Measurements from ENCODE around the gene RPL19. TPM values are rescaled to one million over a fixed set of nuclear protein-coding genes. Genes with fewer than 3 reads are reported as not detected.

Gene RPL19
- total RNA-seq, 2 donors from 2014 or later = 1,534 to 2,029 TPM

DNA sequence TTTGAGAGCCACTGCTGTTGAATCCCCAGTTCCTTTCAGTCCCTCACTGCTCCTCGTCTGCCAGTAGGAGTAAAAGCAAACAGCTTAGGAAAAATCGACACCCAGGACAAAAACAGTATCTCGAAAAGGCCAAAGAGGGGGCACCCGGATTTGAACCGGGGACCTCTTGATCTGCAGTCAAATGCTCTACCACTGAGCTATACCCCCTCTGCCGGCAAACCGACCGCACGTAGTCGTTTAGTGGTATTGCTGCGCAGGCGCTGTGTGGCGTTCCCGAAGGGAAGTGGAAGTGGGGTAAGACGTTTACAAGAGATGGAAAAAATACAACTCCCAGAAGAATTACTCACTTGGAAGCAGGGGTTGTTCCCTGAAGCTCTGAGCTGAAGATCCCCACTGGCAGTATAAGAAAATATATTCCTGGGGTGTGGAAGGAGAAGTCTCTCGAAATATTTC lies 46.5 kb upstream of the RPL19 start:
- H3K27ac ChIP-seq = peak overlapping the region; percentile 53 to 85 (median 77)
- peak overlapping the region; percentile 13 to 76 for H3K4me3 ChIP-seq
- 15 to 45% methylated on average over 16 of the region's 16 CpGs for WGBS, 2 donors
- no peaks in the 10 kb centered on the region for H3K36me3 ChIP-seq (replicated peaks in 1 of 2; ENCODE audit: insufficient read depth in 1 of 2, low read depth in 2 of 2)
- TF ChIP-seq, protein P1, sequence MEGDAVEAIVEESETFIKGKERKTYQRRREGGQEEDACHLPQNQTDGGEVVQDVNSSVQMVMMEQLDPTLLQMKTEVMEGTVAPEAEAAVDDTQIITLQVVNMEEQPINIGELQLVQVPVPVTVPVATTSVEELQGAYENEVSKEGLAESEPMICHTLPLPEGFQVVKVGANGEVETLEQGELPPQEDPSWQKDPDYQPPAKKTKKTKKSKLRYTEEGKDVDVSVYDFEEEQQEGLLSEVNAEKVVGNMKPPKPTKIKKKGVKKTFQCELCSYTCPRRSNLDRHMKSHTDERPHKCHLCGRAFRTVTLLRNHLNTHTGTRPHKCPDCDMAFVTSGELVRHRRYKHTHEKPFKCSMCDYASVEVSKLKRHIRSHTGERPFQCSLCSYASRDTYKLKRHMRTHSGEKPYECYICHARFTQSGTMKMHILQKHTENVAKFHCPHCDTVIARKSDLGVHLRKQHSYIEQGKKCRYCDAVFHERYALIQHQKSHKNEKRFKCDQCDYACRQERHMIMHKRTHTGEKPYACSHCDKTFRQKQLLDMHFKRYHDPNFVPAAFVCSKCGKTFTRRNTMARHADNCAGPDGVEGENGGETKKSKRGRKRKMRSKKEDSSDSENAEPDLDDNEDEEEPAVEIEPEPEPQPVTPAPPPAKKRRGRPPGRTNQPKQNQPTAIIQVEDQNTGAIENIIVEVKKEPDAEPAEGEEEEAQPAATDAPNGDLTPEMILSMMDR (IDR thresholded peaks at IDR 0.05) = peak in 2 of 7 experiments; percentile 19 to 35
- peak in 1 of 3 donors; percentile 9 for TF ChIP-seq POLR2A (IDR thresholded peaks at IDR 0.05)
- DNase-seq (peak; percentile 87 to 90 (median 88)), ATAC-seq (peak; percentile 77)
- no peaks in the 10 kb centered on the region for H3K9me3 ChIP-seq
- H3K27me3 ChIP-seq = no peaks in the 10 kb centered on the region
- H3K4me1 ChIP-seq = peaks cover 27% of the 10 kb centered on the region
- intact Hi-C loops (cut with DNase I) = loop anchor here (10.0 kb wide), 1 partner anchor 169 kb away; no protein-coding TSS in a partner anchor

- WGBS, 2 donors = 53 to 61% methylated on average over 2 of the region's 2 CpGs
Observed at GRCh38 chr17:39155654-39156053, 44.4 kb upstream of the RPL19 start.

GRCh38 chr17:39156491-39156890 lies 43.6 kb upstream of the RPL19 start:
- Histone ChIP-seq H3K4me1 (peaks cover 20% of the 10 kb centered on the region), H3K9me3 (no peaks in the 10 kb centered on the region), H3K4me3 (no peak overlapping the region), H3K27ac (no peak overlapping the region), H3K27me3 (no peaks in the 10 kb centered on the region), H3K36me3 (replicated peaks in 1 of 2; ENCODE audit: insufficient read depth in 1 of 2, low read depth in 2 of 2) (no peaks in the 10 kb centered on the region)
- intact Hi-C loops (cut with DNase I) = loop anchor here (10.0 kb wide), 1 partner anchor 172 kb away; no protein-coding TSS in a partner anchor
- 71 to 92% methylated on average over 6 to 7 of the region's 7 CpGs for WGBS, 2 donors
- DNase-seq (no peak), ATAC-seq (no peak)
- TF ChIP-seq POLR2A (IDR thresholded peaks at IDR 0.05) = no peak
- TF ChIP-seq, protein P1 (IDR thresholded peaks at IDR 0.05) = no peak

More at GRCh38 chr17:39155654-39156053, 44.4 kb upstream of the RPL19 start:
- Histone ChIP-seq H3K4me1 (peaks cover 27% of the 10 kb centered on the region), H3K27me3 (no peaks in the 10 kb centered on the region), H3K4me3 (no peak overlapping the region), H3K36me3 (replicated peaks in 1 of 2; ENCODE audit: insufficient read depth in 1 of 2, low read depth in 2 of 2) (no peaks in the 10 kb centered on the region), H3K9me3 (no peaks in the 10 kb centered on the region), H3K27ac (no peak overlapping the region)
- DNase-seq (no peak), ATAC-seq (no peak)
- intact Hi-C loops (cut with DNase I) = loop anchor here (10.0 kb wide), 1 partner anchor 171 kb away; no protein-coding TSS in a partner anchor
- TF ChIP-seq, protein P1 (IDR thresholded peaks at IDR 0.05) = no peak
- no peak for TF ChIP-seq POLR2A (IDR thresholded peaks at IDR 0.05)

DNA sequence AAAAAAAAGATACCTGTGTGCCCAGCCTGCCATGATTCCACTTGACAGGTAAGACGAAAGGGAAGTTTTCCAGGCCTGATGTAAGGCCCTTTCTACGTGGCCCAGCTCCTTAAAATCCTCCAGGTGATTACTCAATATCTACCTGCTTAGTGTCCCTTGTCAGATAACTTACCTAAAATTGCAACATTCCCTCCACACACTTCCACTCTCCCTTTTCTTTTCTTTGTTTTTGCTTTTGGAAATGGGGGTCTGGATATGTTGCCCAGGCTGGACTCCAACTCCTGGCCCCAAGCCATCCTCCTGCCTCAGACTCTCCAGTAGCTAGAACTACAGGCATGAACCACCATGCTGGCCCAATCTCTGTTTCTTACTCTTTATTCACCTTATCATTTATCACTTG lies 41.5 kb upstream of the RPL19 start:
- H3K4me1 ChIP-seq = no peaks in the 10 kb centered on the region
- H3K36me3 ChIP-seq (replicated peaks in 1 of 2; ENCODE audit: insufficient read depth in 1 of 2, low read depth in 2 of 2) = no peaks in the 10 kb centered on the region
- TF ChIP-seq, protein P1 (IDR thresholded peaks at IDR 0.05) = no peak
- no peak for TF ChIP-seq POLR2A (IDR thresholded peaks at IDR 0.05)
- ATAC-seq (no peak), DNase-seq (no peak)
- no peaks in the 10 kb centered on the region for H3K27me3 ChIP-seq
- H3K9me3 ChIP-seq = no peaks in the 10 kb centered on the region
- intact Hi-C loops (cut with DNase I) = loop anchor here (10.0 kb wide), 1 partner anchor 174 kb away; no protein-coding TSS in a partner anchor
- no peak overlapping the region for H3K27ac ChIP-seq
- no peak overlapping the region for H3K4me3 ChIP-seq
- 86 to 89% methylated on average over 2 of the region's 2 CpGs for WGBS, 2 donors

DNA sequence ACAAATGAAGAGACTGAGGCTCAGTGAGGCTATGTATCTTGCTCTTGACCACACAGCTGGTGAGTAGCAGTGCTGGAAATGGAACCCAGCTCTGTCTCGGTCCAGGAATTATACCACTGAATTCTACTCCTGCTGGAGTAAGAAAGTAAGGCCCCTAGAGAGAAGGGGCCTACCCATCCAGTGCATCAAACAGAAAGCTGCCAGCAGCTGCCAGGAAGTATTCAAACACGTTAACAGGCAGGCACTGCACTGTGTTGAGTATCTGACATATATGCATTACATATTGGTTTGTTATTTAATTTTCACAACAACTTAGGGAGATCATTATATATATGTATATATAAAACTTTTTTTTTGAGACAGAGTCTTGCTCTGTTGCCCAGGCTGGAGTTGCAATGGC lies 38.1 kb upstream of the RPL19 start:
- ATAC-seq = no peak

More for the DNA sequence above, 38.1 kb upstream of the RPL19 start:
- H3K27me3 ChIP-seq = no peaks in the 10 kb centered on the region
- intact Hi-C loops (cut with DNase I) = loop anchor here (10.0 kb wide), 1 partner anchor 73 kb away; no protein-coding TSS in a partner anchor
- peaks cover 31% of the 10 kb centered on the region for H3K4me1 ChIP-seq
- no peak overlapping the region for H3K27ac ChIP-seq
- DNase-seq = no peak
- WGBS, 2 donors = 73 to 83% methylated on average over 2 of the region's 2 CpGs
- H3K36me3 ChIP-seq (replicated peaks in 1 of 2; ENCODE audit: insufficient read depth in 1 of 2, low read depth in 2 of 2) = no peaks in the 10 kb centered on the region
- no peaks in the 10 kb centered on the region for H3K9me3 ChIP-seq
- no peak overlapping the region for H3K4me3 ChIP-seq
- TF ChIP-seq POLR2A (IDR thresholded peaks at IDR 0.05) = no peak
- TF ChIP-seq, protein P1 (IDR thresholded peaks at IDR 0.05) = no peak

All from body of pancreas (tissue), 4 donors.